Loucy (cell line): ENCODE measurements around the gene MMRN1.
A peak's percentile ranks its signal among the peaks of the same experiment; 100 is the strongest.

Source experiments
- H2AFZ ChIP-seq: fragments of 200-600 bp; sonication (generic); 2 replicates; pipeline ENCODE4 v1.6.0; 2016; ENCODE audit warnings: antibody characterized with exemption, mild to moderate bottlenecking, low read length, moderate library complexity
- H3F3A ChIP-seq: fragments of 200-600 bp; 2 replicates; pipeline ENCODE4 v1.6.0; 2016; ENCODE audit warnings: antibody characterized with exemption, low read depth, mild to moderate bottlenecking
- H3K27me3 ChIP-seq: fragments of 200-600 bp; sonication (generic); 2 replicates; pipeline ENCODE4 v1.6.1; 2014; ENCODE audit warnings: low read length, mild to moderate bottlenecking; ENCODE audit not compliant: insufficient read depth, poor library complexity, severe bottlenecking
- H3K36me3 ChIP-seq: fragments of 200-600 bp; sonication (generic); 2 replicates; pipeline ENCODE4 v1.6.1; 2016; ENCODE audit warnings: low read length; ENCODE audit not compliant: insufficient read depth
- H3K4me1 ChIP-seq: fragments of 200-600 bp; sonication (generic); 2 replicates; pipeline ENCODE4 v1.5.1; 2014; ENCODE audit warnings: low read length, mild to moderate bottlenecking; ENCODE audit not compliant: insufficient read depth, poor library complexity, severe bottlenecking
- H3K4me2 ChIP-seq: fragments of 200-600 bp; sonication (generic); 2 replicates; pipeline ENCODE4 v1.6.0; 2014; ENCODE audit warnings: antibody characterized with exemption, low read length, low read depth, mild to moderate bottlenecking; ENCODE audit not compliant: poor library complexity, severe bottlenecking
- H3K4me3 ChIP-seq: fragments of 200-600 bp; sonication (generic); 2 replicates; pipeline ENCODE4 v1.5.1; 2014; ENCODE audit warnings: low read length, mild to moderate bottlenecking, mixed read lengths; ENCODE audit not compliant: poor library complexity, severe bottlenecking
- H3K79me2 ChIP-seq: fragments of 200-600 bp; sonication (generic); 2 replicates; pipeline ENCODE4 v1.6.1; 2014; ENCODE audit warnings: low read length; ENCODE audit not compliant: insufficient read depth
- H3K9ac ChIP-seq: fragments of 200-600 bp; sonication (generic); 2 replicates; pipeline ENCODE4 v1.6.0; 2014; ENCODE audit warnings: mild to moderate bottlenecking, low read depth, low read length, moderate library complexity; ENCODE audit not compliant: poor library complexity, severe bottlenecking
- H3K9me2 ChIP-seq: fragments of 200-600 bp; sonication (generic); replicated peaks from 2 replicates; pipeline ENCODE4 v1.6.1; 2016; ENCODE audit warnings: low read depth, low read length, mixed read lengths
- H3K9me3 ChIP-seq: fragments of 200-600 bp; sonication (generic); 2 replicates; pipeline ENCODE4 v1.6.1; 2014; ENCODE audit warnings: mild to moderate bottlenecking, antibody characterized with exemption, low read length, low read depth; ENCODE audit not compliant: insufficient read depth
- H4K20me1 ChIP-seq: fragments of 200-600 bp; sonication (generic); 2 replicates; pipeline ENCODE4 v1.6.0; 2014; ENCODE audit warnings: antibody characterized with exemption, low read length, mild to moderate bottlenecking; ENCODE audit not compliant: insufficient read depth, poor library complexity, severe bottlenecking
- EZH2phosphoT487 ChIP-seq: fragments of 200-600 bp; IDR thresholded peaks from 2 replicates; pipeline ENCODE4 v1.6.1; 2018; ENCODE audit warnings: antibody characterized with exemption, mild to moderate bottlenecking, moderate library complexity, borderline replicate concordance
- TF ChIP-seq, protein P1 (sequence below): fragments of 200-600 bp; sonication (generic); conservative IDR thresholded peaks from 2 replicates; pipeline ENCODE4 v1.5.1; 2014; ENCODE audit warnings: mild to moderate bottlenecking, antibody characterized with exemption, low read length

Gene MMRN1

DNA sequence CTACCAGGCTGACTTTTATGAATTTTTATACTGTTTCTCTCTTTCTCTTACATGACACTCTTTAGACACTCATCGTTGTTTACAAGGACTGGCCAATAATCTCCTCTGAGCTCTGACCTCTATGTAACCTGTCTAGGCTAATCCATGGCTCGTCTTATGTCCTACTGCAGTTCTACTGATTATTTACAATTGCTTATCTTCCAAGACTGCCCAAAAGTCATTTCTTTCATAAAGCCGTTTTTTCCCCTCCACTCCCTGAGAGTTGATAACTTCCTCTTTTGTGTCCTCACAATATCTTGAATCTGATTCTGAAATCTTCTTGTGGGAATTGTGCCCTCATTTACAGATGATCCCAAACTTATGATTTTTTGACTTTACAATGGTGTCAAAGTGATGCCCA is 39.4 kb upstream of the MMRN1 start:
- Histone ChIP-seq H3K4me3 (no peak overlapping the region), H3K4me1 (no peaks in the 10 kb centered on the region), H3K9me2 (no peaks in the 10 kb centered on the region), H3K9me3 (no peaks in the 10 kb centered on the region; the same call in none of the 2 replicates), H3F3A (no peaks in the 10 kb centered on the region), H3K9ac (no peak overlapping the region), H3K4me2 (no peak overlapping the region), H3K79me2 (no peaks in the 10 kb centered on the region), H3K27me3 (no peaks in the 10 kb centered on the region), H3K36me3 (no peaks in the 10 kb centered on the region), H2AFZ (no peak overlapping the region), H4K20me1 (no peaks in the 10 kb centered on the region)
- TF ChIP-seq, protein P1, sequence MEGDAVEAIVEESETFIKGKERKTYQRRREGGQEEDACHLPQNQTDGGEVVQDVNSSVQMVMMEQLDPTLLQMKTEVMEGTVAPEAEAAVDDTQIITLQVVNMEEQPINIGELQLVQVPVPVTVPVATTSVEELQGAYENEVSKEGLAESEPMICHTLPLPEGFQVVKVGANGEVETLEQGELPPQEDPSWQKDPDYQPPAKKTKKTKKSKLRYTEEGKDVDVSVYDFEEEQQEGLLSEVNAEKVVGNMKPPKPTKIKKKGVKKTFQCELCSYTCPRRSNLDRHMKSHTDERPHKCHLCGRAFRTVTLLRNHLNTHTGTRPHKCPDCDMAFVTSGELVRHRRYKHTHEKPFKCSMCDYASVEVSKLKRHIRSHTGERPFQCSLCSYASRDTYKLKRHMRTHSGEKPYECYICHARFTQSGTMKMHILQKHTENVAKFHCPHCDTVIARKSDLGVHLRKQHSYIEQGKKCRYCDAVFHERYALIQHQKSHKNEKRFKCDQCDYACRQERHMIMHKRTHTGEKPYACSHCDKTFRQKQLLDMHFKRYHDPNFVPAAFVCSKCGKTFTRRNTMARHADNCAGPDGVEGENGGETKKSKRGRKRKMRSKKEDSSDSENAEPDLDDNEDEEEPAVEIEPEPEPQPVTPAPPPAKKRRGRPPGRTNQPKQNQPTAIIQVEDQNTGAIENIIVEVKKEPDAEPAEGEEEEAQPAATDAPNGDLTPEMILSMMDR = no peak
- no peak for TF ChIP-seq EZH2phosphoT487

DNA sequence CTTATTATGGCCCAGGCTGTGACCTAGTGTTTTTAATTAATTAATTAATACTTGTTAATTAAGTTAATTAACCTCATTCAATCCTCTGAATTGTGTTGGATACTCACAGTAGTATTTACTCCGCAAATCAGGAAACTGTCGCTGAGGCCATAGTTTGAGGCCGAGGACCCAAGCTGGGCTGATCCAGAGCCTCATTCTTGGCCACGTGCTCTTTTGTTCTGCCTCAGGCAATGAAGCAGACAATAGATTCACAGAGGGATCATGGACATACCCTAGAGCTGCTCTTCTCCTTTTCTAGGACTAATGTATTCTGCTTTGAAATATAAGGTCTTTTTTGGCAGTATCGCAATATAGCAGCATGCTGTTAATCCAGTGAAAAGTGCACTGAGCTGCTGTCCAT is 33.7 kb upstream of the MMRN1 start:
- Histone ChIP-seq H3K9ac (no peak overlapping the region), H2AFZ (peak overlapping the region; percentile 25; the same call in 1 of the 2 replicates), H3K79me2 (no peaks in the 10 kb centered on the region), H3K9me2 (no peaks in the 10 kb centered on the region), H3K9me3 (no peaks in the 10 kb centered on the region; the same call in 1 of the 2 replicates), H3K27me3 (no peaks in the 10 kb centered on the region), H3K4me3 (no peak overlapping the region), H3K4me1 (peaks cover 23% of the 10 kb centered on the region), H3K4me2 (no peak overlapping the region), H3F3A (no peaks in the 10 kb centered on the region), H3K36me3 (no peaks in the 10 kb centered on the region), H4K20me1 (no peaks in the 10 kb centered on the region)
- TF ChIP-seq EZH2phosphoT487 = no peak
- TF ChIP-seq, protein P1 = no peak

DNA sequence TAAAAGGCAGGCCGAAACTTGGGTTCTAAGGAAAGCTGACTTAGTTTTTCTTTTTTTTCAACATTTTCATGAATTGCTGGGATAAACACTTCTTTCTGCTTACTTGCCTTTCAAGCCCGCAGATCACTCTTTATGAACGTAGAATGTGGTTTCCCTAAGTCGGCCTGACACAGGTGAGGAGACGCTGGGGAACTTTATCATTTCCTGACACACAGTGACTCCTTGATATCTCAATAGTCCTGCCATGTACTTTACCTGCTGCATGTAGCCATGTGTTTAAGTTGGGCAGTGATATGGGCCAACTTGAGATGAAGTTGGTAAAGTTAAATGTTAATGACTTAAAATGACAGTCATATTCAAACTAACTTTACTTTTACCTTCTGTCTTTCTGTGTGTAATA is 31.1 kb upstream of the MMRN1 start:
- Histone ChIP-seq H3K27me3 (no peaks in the 10 kb centered on the region), H3K9me2 (no peaks in the 10 kb centered on the region), H2AFZ (0 out of 2 replicates have a peak overlapping the region, but pooled peaks have one; percentile 16), H3K36me3 (no peaks in the 10 kb centered on the region), H3K9me3 (no peaks in the 10 kb centered on the region), H3K79me2 (no peaks in the 10 kb centered on the region), H3K4me1 (peaks cover 23% of the 10 kb centered on the region), H3K9ac (no peak overlapping the region), H3F3A (no peaks in the 10 kb centered on the region), H3K4me3 (peak overlapping the region; percentile 9), H4K20me1 (no peaks in the 10 kb centered on the region), H3K4me2 (peak overlapping the region; percentile 52)
- TF ChIP-seq EZH2phosphoT487 = no peak
- TF ChIP-seq, protein P1 = no peak
